Immature natural killer cell (primary cell): ENCODE measurements around the gene SLC35E2B. TPM values are rescaled to one million over a fixed set of nuclear protein-coding genes. Genes with fewer than 3 reads are reported as not detected.

Experiments
- DNase-seq, 3 donors: peaks; one replicate each; pipeline ENCODE4 v3.0.0; 2022; ENCODE audit warnings: mixed read lengths in 1 of 3
- H3K27ac Mint-ChIP-seq, 6 donors: one replicate each; pipeline ENCODE4 v1.8.0; 2020; ENCODE audit warnings: mixed read lengths in 6 of 6, mild to moderate bottlenecking in 5 of 6, inconsistent platforms in 4 of 6, moderate library complexity in 3 of 6
- H3K27me3 Mint-ChIP-seq, 3 donors: one replicate each; pipeline ENCODE4 v1.8.0; 2020 to 2021; ENCODE audit warnings: low read depth in 3 of 3, mild to moderate bottlenecking in 3 of 3, mixed read lengths in 3 of 3, moderate library complexity in 3 of 3, inconsistent platforms in 1 of 3
- H3K36me3 Mint-ChIP-seq, 3 donors: one replicate each; pipeline ENCODE4 v1.8.0; 2020; ENCODE audit warnings: mixed read lengths in 3 of 3, inconsistent platforms in 2 of 3, mild to moderate bottlenecking in 2 of 3
- H3K4me1 Mint-ChIP-seq, 2 donors: one replicate each; pipeline ENCODE4 v1.8.0; 2020; ENCODE audit warnings: inconsistent platforms in 2 of 2, mild to moderate bottlenecking in 2 of 2, mixed read lengths in 2 of 2, moderate library complexity in 1 of 2
- H3K4me3 Mint-ChIP-seq, 5 donors: one replicate each; pipeline ENCODE4 v1.8.0; 2020; ENCODE audit warnings: mild to moderate bottlenecking in 5 of 5, mixed read lengths in 5 of 5, inconsistent platforms in 3 of 5, moderate library complexity in 3 of 5
- H3K9me3 Mint-ChIP-seq, 6 donors: one replicate each; pipeline ENCODE4 v1.8.0; 2020; ENCODE audit warnings: mild to moderate bottlenecking in 6 of 6, mixed read lengths in 6 of 6, inconsistent platforms in 4 of 6, moderate library complexity in 3 of 6
- polyA plus RNA-seq, 3 donors: library from polyadenylated mRNA; unstranded; fragments of 300-500 nt; fragmentation: Illumina TruSeq; gene quantifications; one replicate each; pipeline ENCODE4 v1.2.3, GENCODE V29; 2021

SLC35E2B gene
- polyA plus RNA-seq, 3 donors from 2014 or later, result 14.4 to 37.7 (median 18.1) TPM

DNA sequence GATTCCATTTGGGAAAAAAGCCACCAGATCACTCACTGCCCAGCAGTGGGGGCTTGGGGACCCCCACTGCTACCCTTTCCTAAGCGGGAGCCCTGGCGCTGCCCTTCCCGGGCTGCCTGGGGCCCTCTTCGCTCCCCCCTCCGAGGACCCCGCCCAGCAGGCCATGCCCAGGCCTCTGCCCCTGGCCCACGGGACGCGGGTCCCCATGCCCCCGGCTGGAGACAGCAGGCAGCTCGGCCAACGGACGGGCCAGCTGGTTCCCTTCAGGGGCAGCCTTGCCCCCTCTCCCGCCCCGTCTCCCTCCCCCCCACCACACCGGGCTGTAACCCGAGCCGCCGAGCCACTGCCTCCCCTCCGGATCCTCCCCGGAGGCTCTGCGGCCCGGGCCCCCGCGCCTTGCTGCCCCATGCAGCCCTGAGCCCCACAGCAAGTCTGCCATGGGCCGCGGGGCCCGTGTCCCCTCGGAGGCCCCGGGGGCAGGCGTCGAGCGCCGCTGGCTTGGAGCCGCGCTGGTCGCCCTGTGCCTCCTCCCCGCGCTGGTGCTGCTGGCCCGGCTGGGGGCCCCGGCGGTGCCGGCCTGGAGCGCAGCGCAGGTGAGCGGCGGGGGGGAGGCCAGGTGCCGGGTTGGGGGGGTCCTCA lies 60.7 kb downstream of the SLC35E2B start, which contains the start of gene MMP23B:
TSS of gene MMP23B (plus strand) at position 392 of the 639 bp plus-strand sequence. CDS start at position 438, 46 bp downstream.
- Mint-ChIP-seq H3K27me3 (peaks cover 8 to 23% (median 10%) of the 10 kb centered on the region in 3 donors), H3K36me3 (no peaks in the 10 kb centered on the region), H3K4me3 (peak within 1 kb of the TSS; percentile 85 to 88 (median 86)), H3K9me3 (peaks cover 0 to 2% (median 0%) of the 10 kb centered on the region in 6 donors), H3K27ac (peak within 1 kb of the TSS; percentile 86 to 95 (median 94)), H3K4me1 (peaks cover 0 to 14% of the 10 kb centered on the region in 2 donors)
- peak in 1 of 3 donors; percentile 26 for DNase-seq

DNA sequence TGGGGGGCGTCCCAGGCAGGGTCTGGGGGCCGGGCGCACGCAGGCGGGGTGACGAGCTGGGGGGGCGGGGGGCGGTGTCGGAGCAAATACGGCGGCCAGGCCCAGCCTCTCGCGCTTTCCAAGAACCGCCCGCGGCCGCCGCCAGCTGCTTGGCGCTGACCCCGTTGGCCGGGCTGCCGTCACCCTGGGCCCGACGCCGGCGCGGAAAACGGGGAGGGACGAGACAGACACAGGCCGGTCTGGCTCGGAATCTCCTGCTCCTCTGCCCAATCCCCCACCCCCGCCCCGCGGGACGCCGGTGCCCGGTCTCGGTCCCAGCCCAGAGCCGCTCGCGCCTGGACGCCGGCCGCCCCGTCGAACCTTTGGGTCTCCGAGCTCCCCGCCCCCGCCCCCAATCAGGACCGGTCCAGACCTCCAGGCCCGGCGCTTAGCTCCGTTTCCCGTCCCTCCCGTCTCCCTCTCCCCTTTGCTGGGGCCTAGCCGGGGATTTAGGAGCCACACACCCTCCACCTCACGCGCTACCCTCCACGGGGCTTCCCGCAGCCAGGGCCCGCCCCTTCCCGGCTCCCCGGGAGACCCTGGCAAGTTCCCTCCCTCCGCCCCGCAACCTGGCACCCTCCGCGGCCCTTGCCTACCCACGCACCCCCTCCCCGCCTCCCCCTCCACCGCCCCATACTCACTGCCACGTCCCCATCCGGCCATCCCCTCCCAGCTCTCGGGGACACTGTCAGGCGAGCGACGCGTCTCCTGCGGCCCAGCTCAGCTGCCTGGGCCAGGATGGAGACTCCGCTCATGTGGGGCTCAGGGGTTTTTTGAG lies 61.4 kb downstream of the SLC35E2B start:
- Mint-ChIP-seq H3K4me3 (peak overlapping the region; percentile 85 to 88 (median 86)), H3K27ac (peak overlapping the region; percentile 86 to 95 (median 94)), H3K36me3 (no peaks in the 10 kb centered on the region), H3K27me3 (peaks cover 7 to 23% (median 8%) of the 10 kb centered on the region in 3 donors), H3K9me3 (peaks cover 0 to 2% (median 0%) of the 10 kb centered on the region in 6 donors), H3K4me1 (peaks cover 0 to 14% of the 10 kb centered on the region in 2 donors)
- DNase-seq, result peak; percentile 61 to 74 (median 68)

DNA sequence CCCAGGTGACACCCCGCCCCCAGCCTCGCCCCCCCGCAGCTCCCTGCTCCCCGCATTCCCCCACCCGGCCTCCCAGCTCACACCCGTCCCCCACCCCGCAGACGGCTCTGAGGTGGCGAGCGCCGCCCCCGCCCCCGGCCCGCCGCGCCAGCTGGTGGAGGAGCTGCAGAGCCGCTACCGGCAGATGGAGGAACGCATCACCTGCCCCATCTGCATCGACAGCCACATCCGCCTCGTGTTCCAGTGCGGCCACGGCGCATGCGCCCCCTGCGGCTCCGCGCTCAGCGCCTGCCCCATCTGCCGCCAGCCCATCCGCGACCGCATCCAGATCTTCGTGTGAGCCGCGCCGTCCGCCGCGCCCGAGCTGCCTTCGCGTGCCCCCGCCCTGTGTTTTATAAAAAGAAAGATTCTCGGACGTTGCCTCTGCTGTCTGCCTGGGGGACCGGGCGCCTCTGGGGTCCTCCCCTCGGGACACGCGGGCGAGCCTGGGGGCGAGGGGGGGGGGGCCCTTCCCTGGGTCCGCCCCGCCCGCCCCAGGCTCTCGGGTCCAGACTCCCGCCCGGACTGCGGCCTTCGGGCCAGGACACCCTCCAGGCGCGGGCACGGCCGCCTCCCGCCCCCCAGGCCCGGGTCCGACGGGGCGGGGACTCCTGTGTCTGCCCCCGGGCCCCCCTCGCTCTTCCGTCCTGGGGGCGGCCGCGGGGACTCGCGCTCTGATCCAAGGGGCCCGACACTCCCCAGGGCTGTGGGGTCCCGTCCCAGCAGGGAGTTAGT lies 62.2 kb downstream of the SLC35E2B start:
- Mint-ChIP-seq H3K27ac (peak overlapping the region; percentile 91 to 99 (median 96)), H3K9me3 (peaks cover 0 to 2% (median 0%) of the 10 kb centered on the region in 6 donors), H3K4me1 (peaks cover 0 to 19% of the 10 kb centered on the region in 2 donors), H3K27me3 (peaks cover 8 to 23% (median 9%) of the 10 kb centered on the region in 3 donors), H3K4me3 (peak overlapping the region; percentile 87 to 92 (median 92)), H3K36me3 (no peaks in the 10 kb centered on the region)
- peak; percentile 98 to 99 (median 99) for DNase-seq

DNA sequence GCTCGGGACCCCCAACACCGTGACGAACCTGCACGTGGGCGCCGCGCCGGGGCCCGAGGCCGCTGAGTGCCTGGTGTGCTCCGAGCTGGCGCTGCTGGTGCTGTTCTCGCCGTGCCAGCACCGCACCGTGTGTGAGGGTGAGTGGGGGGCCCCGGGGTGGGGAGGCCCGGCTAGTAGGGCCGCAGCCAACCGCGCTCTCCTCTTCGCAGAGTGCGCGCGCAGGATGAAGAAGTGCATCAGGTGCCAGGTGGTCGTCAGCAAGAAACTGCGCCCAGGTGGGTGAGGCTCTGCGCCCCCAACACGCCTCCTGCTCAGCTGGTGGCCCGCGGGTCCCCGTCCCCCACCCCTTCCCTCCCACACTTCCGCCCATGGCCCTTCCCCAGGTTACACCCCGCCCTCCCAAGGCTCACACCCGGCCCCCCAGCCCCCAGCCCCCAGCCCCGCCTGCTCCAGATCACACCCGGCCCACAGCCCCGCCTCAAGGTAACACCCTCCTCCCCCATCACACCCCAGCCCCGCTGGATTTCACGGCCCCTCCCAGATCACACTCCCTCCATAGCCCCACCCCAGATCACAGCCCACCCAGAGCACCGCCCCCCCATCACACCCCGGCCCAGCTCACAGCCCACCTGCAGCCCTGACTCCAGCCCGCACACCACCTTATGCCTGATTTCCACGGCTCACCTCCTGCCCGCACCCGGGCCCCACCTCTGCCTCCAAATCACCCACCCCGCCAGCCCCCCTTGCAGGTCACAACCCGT lies 63.0 kb downstream of the SLC35E2B start:
- no peaks in the 10 kb centered on the region for H3K36me3 Mint-ChIP-seq
- H3K27ac Mint-ChIP-seq, result peak overlapping the region; percentile 80 to 99 (median 96)
- DNase-seq, result peak; percentile 98 to 99 (median 98)
- peaks cover 0 to 2% (median 0%) of the 10 kb centered on the region in 6 donors for H3K9me3 Mint-ChIP-seq
- H3K27me3 Mint-ChIP-seq, result peaks cover 8 to 23% (median 9%) of the 10 kb centered on the region in 3 donors
- peak overlapping the region; percentile 66 to 90 (median 87) for H3K4me3 Mint-ChIP-seq
- peaks cover 0 to 21% of the 10 kb centered on the region in 2 donors for H3K4me1 Mint-ChIP-seq

DNA sequence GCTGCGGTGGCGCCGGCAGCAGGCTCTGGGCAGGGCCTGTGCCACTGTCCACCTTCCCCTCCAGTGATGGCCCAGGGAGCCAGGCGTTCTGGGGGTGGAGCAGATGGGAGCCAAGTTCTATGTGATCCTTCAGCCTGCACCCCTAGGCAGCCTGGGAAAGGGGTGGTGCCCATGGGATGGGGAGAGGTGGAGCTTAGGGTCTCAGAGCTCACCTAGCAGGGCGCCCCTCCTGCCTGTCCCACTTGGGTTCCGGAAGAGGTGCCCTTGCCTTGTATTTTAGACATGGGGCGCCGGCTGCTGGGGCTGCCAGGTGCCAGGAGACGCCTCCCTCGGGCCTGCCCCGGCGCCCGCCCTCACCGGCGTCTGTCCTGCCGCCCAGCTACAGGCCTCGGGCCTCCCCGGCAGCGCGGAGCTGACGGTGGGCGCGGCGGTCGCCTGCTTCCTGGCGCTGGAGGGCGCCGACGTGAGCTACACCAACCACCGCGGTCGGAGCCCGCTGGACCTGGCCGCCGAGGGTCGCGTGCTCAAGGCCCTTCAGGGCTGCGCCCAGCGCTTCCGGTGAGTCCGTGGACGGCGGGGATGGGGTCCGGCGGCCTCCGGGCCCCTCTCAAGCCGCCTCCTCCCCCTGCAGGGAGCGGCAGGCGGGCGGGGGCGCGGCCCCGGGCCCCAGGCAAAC lies 63.7 kb downstream of the SLC35E2B start:
- Mint-ChIP-seq H3K4me3 (peak overlapping the region; percentile 59 to 80 (median 71)), H3K4me1 (peaks cover 0 to 21% of the 10 kb centered on the region in 2 donors), H3K36me3 (no peaks in the 10 kb centered on the region), H3K9me3 (peaks cover 0 to 2% (median 0%) of the 10 kb centered on the region in 6 donors), H3K27me3 (peaks cover 8 to 23% (median 9%) of the 10 kb centered on the region in 3 donors), H3K27ac (peak overlapping the region in 5 of 6 donors; percentile 29 to 84 (median 74))
- peak; percentile 58 to 61 (median 61) for DNase-seq

DNA sequence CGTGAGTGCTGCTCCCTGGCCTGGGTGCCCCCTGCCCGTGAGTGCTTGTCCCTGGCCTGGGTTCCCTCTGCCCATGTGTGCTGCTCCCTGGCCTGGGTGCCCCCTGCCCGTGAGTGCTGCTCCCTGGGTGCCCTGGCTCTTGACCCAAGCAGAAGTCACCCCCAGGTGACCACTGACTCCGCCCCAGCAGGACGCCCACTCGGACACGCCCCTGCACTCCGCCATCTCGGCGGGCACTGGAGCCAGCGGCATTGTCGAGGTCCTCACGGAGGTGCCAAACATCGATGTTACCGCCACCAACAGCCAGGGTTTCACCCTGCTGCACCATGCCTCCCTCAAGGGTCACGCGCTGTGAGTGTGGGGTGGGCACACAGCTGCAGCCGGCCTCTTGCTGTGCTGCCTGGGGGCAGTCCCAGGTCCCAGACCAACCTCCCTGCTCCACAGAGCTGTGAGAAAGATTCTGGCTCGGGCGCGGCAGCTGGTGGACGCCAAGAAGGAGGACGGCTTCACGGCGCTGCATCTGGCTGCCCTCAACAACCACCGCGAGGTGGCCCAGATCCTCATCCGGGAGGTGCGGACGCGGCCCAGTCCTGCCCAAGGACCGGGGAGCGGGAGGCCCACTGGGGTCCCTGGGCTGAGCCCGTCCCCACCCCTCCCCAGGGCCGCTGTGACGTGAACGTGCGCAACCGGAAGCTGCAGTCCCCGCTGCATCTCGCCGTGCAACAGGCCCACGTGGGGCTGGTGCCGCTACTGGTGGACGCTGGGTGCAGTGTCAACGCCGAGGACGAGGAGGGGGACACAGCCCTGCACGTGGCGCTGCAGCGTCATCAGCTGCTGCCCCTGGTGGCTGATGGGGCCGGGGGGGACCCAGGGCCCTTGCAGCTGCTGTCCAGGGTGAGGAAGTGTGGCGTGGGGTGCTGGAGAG lies 64.5 kb downstream of the SLC35E2B start:
- peak; percentile 38 to 51 (median 45) for DNase-seq
- H3K27ac Mint-ChIP-seq, result peak overlapping the region; percentile 29 to 84 (median 71)
- no peaks in the 10 kb centered on the region for H3K36me3 Mint-ChIP-seq
- peaks cover 8 to 23% (median 9%) of the 10 kb centered on the region in 3 donors for H3K27me3 Mint-ChIP-seq
- H3K4me3 Mint-ChIP-seq, result peak overlapping the region; percentile 59 to 80 (median 71)
- H3K4me1 Mint-ChIP-seq, result peaks cover 0 to 21% of the 10 kb centered on the region in 2 donors
- H3K9me3 Mint-ChIP-seq, result peaks cover 0 to 2% (median 0%) of the 10 kb centered on the region in 6 donors

DNA sequence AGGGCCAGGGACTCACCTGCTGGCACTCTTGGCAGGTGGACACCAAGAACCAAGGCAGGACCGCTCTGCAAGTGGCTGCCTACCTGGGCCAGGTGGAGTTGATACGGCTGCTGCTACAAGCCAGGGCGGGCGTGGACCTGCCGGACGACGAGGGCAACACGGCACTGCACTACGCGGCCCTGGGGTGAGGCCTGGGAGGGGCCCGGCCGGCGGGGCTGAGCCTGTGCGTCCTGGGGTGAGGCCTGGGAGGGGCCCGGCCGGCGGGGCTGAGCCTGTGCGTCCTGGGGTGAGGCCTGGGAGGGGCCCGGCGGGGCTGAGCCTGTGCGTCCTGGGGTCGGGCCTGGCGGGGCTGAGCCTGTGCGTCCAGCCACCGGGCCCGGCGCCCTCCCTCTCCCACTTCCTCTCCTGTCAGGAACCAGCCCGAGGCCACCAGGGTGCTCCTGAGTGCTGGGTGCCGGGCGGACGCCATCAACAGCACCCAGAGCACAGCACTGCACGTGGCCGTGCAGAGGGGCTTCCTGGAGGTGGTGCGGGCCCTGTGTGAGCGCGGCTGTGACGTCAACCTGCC lies 65.2 kb downstream of the SLC35E2B start:
- H3K4me3 Mint-ChIP-seq, result peak overlapping the region in 3 of 5 donors; percentile 48 to 80 (median 59)
- no peak for DNase-seq
- H3K27me3 Mint-ChIP-seq, result peaks cover 8 to 25% (median 9%) of the 10 kb centered on the region in 3 donors
- peak overlapping the region in 2 of 6 donors; percentile 65 to 77 for H3K27ac Mint-ChIP-seq
- H3K36me3 Mint-ChIP-seq, result no peaks in the 10 kb centered on the region
- H3K4me1 Mint-ChIP-seq, result peaks cover 0 to 26% of the 10 kb centered on the region in 2 donors
- H3K9me3 Mint-ChIP-seq, result peaks cover 0 to 2% (median 0%) of the 10 kb centered on the region in 6 donors

DNA sequence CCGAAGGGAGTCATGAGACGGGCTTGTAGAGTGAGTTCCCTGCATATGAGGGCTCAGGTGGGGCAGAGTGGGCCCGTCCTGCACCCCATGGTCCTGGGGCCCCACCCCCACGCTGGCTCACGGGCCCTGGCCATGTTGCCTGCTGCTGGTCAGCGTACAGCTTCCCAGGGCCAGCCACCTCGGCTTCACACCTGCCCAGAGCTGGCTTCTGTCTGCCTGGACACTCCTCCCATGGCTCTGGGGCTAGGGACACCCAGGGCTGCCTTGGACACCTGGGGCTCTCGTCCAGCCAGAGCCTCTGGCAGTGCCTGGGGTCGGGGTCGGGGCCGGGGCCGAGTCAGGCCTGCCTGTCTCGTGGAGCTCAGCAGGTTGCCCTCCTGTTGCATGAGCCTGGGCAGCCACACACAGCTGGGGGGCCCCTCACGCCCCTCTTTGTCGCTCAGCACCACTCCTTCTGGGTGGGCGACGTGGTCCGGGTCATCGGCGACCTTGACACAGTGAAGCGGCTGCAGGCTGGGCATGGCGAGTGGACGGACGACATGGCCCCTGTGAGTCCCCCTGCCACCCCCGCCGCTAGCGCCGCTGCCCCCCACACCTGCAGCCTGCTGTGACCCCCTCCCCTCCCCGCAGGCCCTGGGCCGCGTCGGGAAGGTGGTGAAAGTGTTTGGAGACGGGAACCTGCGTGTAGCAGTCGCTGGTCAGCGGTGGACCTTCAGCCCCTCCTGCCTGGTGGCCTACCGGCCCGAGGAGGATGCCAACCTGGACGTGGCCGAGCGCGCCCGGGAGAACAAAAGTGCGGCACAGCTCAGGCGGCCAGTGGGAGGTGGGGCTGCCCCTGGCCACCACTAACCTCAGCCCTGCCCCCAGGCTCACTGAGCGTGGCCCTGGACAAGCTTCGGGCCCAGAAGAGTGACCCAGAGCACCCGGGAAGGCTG lies 66.1 kb downstream of the SLC35E2B start:
- Mint-ChIP-seq H3K27me3 (peaks cover 8 to 27% (median 9%) of the 10 kb centered on the region in 3 donors), H3K4me3 (no peak overlapping the region), H3K36me3 (no peaks in the 10 kb centered on the region), H3K27ac (peak overlapping the region in 1 of 6 donors; percentile 49), H3K4me1 (peaks cover 0 to 25% of the 10 kb centered on the region in 2 donors), H3K9me3 (peaks cover 0 to 2% (median 0%) of the 10 kb centered on the region in 6 donors)
- no peak for DNase-seq

DNA sequence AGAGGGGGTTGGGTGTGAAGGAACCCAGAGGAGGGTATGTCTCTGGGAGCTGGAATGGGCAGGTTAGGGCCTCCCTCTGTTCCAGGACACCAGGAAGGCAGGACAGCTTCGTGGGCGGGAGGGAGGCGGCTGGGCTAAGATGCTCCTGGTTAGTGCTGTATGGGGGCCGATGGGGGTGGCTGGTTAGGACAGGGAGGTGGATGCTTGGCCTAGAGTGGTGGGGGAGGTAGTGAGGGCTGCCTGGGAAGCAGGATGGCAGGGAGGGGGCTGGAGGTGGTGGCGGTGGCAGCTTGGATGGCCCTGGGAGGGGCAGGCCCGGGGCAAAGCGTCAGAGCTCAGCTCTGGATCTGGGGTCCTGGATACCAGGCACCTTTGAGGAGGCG lies 66.8 kb downstream of the SLC35E2B start:
- peaks cover 0 to 2% (median 0%) of the 10 kb centered on the region in 6 donors for H3K9me3 Mint-ChIP-seq
- DNase-seq, result no peak
- peaks cover 0 to 25% of the 10 kb centered on the region in 2 donors for H3K4me1 Mint-ChIP-seq
- peak overlapping the region in 3 of 6 donors; percentile 29 to 55 (median 49) for H3K27ac Mint-ChIP-seq
- H3K27me3 Mint-ChIP-seq, result peaks cover 8 to 25% (median 9%) of the 10 kb centered on the region in 3 donors
- no peaks in the 10 kb centered on the region for H3K36me3 Mint-ChIP-seq
- H3K4me3 Mint-ChIP-seq, result no peak overlapping the region

DNA sequence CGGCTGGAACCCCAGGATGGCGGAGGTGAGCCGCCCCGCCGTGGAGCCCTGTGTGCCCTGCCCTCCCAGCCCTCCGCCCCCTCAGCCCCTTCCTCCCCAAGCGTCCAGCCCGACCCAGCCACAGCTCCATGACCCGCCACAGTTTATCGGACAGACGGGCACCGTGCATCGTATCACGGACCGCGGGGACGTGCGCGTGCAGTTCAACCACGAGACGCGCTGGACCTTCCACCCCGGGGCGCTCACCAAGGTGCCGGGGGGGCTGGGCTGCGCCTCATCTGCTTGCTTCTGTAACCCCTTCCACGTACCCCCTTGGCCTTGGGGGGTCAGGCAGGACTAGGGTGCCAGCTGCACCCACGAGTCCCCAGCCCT lies 67.2 kb downstream of the SLC35E2B start:
- Mint-ChIP-seq H3K36me3 (no peaks in the 10 kb centered on the region), H3K27me3 (peaks cover 8 to 27% (median 8%) of the 10 kb centered on the region in 3 donors), H3K4me1 (peaks cover 0 to 26% of the 10 kb centered on the region in 2 donors), H3K9me3 (peaks cover 0 to 2% (median 0%) of the 10 kb centered on the region in 6 donors), H3K4me3 (no peak overlapping the region), H3K27ac (peak overlapping the region in 1 of 6 donors; percentile 55)
- DNase-seq, result no peak
